ENCODE measurements around the gene ALS2.

GRCh38 chr2:201734111-201734510 lies 46.6 kb downstream of the ALS2 start:
- TF ChIP-seq CTCF (conservative IDR thresholded peaks at IDR 0.05; ENCODE audit: low read length) = no peak
- no peak for TF ChIP-seq EZH2phosphoT487 (IDR thresholded peaks at IDR 0.05; ENCODE audit: borderline replicate concordance, low read depth, low read length)
